ENCODE measurements around the gene KDM3B. TPM values are rescaled to one million over a fixed set of nuclear protein-coding genes. Genes with fewer than 3 reads are reported as not detected.

KDM3B gene
- total and polyA plus RNA-seq, 9 of the 15 experiments (the other 6 are each of a cell fraction or from before 2014, with no cell fraction given): 13.8 to 62.8 (median 41.9) TPM

GRCh38 chr5:138331449-138332368 is 20.8 kb upstream of the KDM3B start, which contains the start of gene CDC25C (continued):
- peak; percentile 56 to 74; a peak in 2 of 4 replicates for TF ChIP-seq MLLT1 (IDR thresholded peaks at IDR 0.05)
- TF ChIP-seq SUPT5H (IDR thresholded peaks at IDR 0.05): peak; percentile 89
- peak; percentile 96 for TF ChIP-seq ZFX (CRISPR knock-in tag; IDR thresholded peaks at IDR 0.05)
- 0 out of 2 replicates have a peak, but pooled peaks have one; percentile 28 for TF ChIP-seq JUND (IDR thresholded peaks at IDR 0.05; ENCODE audit: borderline replicate concordance, low read depth, low read length)
- no peak for TF ChIP-seq JUND (tag; IDR thresholded peaks at IDR 0.05; ENCODE audit: borderline replicate concordance, low read depth, low read length)
- TF ChIP-seq C11orf30 (IDR thresholded peaks at IDR 0.05; ENCODE audit: low read depth): peak; percentile 90
- TF ChIP-seq SIN3B (IDR thresholded peaks at IDR 0.05; ENCODE audit: low read depth): peak; percentile 87
- TF ChIP-seq OTX1 (CRISPR knock-in tag; IDR thresholded peaks at IDR 0.05): 0 out of 2 replicates have a peak, but pooled peaks have one; percentile 15
- no peak for TF ChIP-seq NELFE (IDR thresholded peaks at IDR 0.05; ENCODE audit: insufficient read depth, insufficient read length)
- TF ChIP-seq RCOR1 (IDR thresholded peaks at IDR 0.05; ENCODE audit: borderline replicate concordance in 1 of 2, low read depth in 2 of 2, low read length in 2 of 2): no peak; a peak in 1 of 4 replicates
- TF ChIP-seq PTBP1 (IDR thresholded peaks at IDR 0.05; ENCODE audit: low read depth, low read length): no peak
- TF ChIP-seq RBM22 (IDR thresholded peaks at IDR 0.05; ENCODE audit: low read depth, low read length, poor library complexity, severe bottlenecking): no peak
- TF ChIP-seq HNRNPLL (IDR thresholded peaks at IDR 0.05; ENCODE audit: low read depth, low read length, poor library complexity, severe bottlenecking): peak; percentile 97
- TF ChIP-seq NCOA6 (IDR thresholded peaks at IDR 0.05): no peak
- no peak for TF ChIP-seq ZNF408 (CRISPR knock-in tag; IDR thresholded peaks at IDR 0.05; ENCODE audit: low read depth)
- no peak for TF ChIP-seq ZNF212 (CRISPR knock-in tag; IDR thresholded peaks at IDR 0.05)
- TF ChIP-seq ILK (tag; IDR thresholded peaks at IDR 0.05; ENCODE audit: borderline replicate concordance, low read depth): no peak
- no peak for TF ChIP-seq IRF1 (CRISPR knock-in tag; IDR thresholded peaks at IDR 0.05; ENCODE audit: borderline replicate concordance)
- TF ChIP-seq FOXJ2 (tag; IDR thresholded peaks at IDR 0.05): peak; percentile 35; the same call in 1 of the 2 replicates
- TF ChIP-seq ZNF583 (CRISPR knock-in tag; IDR thresholded peaks at IDR 0.05): no peak
- TF ChIP-seq NCOA1 (IDR thresholded peaks at IDR 0.05; ENCODE audit: low read depth): no peak
- TF ChIP-seq ZBTB2 (IDR thresholded peaks at IDR 0.05): peak; percentile 67; the same call in 1 of the 2 replicates
- peak; percentile 95 to 97 for TF ChIP-seq FOXK2 (conservative IDR thresholded peaks at IDR 0.05 in 1 of 2, IDR thresholded peaks at IDR 0.05 in 1 of 2; ENCODE audit: low read depth in 2 of 2)
- no peak for TF ChIP-seq HNRNPUL1 (IDR thresholded peaks at IDR 0.05; ENCODE audit: low read length)
- TF ChIP-seq ZNF695 (CRISPR knock-in tag; IDR thresholded peaks at IDR 0.05): 0 out of 2 replicates have a peak, but pooled peaks have one; percentile 31
- TF ChIP-seq POLR2A (conservative IDR thresholded peaks at IDR 0.05): peak; percentile 95
- TF ChIP-seq CBFA2T3 (IDR thresholded peaks at IDR 0.05): no peak
